GM18870 (cell line): ENCODE measurements around the gene WDR4.
"Not testable (repeated sequence)": the region's sequence is repeated elsewhere in the genome, so short reads cannot be mapped to it uniquely, and the experiment has no call there.

Source experiments
- ATAC-seq: cut with Tn5 transposase; IDR thresholded peaks from one replicate; pipeline ENCODE4 v1.9.1; 2021; ENCODE audit warnings: moderate library complexity; ENCODE audit not compliant: unreplicated experiment

WDR4 gene

DNA sequence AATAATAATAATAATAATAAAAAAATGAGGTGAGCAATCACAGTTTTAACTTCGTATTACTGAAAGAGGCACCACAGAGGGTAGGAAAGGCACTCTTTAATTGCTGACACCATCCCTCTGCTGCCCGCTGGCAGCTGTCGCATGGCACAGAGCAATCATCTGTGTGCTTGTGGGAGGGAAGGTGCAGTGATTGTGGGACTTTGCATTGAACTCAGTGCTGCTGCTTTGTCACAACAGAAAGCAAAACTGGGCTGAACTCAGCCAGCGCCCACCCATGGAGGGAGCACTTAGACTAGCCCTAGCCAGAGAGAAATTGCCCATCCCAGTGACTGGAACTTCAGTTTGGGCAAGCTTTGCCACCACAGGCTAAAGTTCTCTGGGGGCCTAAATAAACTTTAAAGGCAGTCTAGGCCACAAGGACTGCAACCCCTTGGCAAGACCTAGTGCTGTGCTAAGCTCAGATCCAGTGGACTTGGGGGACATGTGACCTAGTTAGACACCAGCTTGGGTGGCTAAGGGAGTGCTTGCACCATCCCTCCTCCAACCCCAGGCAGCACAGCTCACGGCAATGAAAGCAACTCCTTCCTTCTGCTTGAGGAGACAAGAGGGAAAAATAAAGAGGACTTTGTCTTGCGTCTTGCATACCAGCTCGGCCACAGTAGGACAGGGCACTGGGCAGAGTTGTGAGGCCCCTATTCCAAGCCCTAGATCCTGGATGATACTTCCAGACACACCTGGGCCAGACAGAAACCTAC is 59.3 kb downstream of the WDR4 start:
- no peak for ATAC-seq

DNA sequence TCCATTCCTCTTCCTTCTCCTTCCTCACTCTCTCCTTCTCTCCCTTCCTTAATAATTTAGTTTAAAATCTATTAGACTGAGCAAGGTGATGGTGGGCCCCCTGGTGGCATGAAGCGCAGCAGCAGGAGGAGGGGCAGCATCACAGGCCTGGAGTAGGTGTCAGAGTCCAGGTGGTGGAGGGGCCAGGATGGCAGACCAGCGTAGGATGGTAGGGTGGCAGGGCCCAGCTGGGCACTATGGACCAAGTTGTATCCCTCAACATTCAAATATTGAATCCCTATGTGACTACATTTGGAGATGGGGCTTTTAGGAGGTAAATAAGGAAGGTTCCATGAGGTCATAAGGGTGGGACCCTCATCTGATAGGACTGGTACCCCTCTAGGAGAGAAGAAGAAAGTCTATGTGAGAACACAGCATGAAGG is 61.0 kb downstream of the WDR4 start:
- ATAC-seq: no peak

DNA sequence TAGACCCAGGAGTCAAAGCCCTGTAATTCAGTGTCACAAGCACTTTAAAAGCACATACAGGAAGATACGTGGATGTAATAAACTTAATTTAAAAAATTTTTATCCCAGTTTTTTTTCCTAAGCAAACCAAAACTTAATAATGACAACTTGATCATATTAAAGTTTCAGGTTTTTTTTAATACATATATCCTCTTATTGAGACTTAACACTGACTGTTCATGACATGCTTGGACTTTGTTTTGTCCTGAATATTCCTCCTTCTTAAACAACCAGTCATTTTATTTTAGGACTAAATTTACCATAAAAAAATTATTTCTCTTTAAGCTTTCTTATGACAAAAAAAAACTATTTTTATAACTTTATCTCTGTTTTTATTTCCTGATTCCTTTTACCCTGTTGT is 64.1 kb downstream of the WDR4 start:
- no peak for ATAC-seq

DNA sequence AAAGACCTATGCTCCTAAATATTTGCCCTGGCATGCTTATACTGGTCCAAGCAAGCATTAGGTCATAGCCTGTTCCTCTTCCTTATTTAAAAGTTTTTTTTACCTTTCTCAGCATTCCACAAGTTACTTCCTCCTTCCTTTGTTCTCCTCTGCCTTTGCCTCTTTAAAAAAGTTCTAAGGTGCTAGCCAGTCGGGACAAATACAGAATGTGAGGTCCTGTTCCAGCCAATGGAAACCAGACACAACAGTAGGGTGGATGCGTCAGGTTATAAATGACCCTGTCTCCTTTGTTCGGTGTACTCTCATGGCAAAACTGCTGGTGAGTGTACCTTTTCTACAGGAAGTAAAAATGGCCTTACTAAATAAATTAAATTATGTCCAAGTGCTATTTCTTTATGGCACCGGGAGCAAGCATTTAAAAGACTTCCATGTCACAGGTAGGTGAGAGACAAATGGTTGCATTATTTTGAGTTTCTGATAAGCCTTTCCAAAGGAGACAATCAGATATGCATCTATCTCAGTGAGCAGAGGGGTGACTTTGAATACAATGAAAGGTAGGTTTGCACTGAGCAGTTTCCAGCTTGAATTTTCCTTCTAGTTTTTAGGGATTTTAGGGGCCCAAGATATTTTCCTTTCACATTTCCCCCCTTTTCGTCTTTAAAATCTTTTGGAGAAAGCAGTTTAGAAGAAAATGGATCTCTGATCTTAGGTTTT is 66.7 kb downstream of the WDR4 start:
- not testable (repeated sequence) for ATAC-seq

DNA sequence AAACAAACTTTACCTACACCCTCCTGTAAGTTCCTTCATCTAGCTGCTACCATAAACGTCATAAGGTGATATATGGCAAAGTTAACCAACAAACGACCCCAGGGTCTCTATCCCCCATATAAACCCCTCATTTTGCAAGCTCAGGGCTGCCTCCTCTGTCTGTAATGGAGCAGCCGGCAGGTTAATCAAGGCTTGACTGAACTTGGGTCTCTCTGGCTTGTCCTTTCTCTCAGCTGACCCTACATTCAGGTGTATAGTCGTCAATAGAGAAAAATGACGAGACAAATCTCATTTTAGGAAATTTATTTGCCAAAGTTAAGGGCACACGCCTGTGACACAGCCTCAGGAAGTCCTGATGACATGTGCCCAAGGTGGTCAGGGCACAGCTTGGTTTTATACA is 67.4 kb downstream of the WDR4 start:
- ATAC-seq: no peak

DNA sequence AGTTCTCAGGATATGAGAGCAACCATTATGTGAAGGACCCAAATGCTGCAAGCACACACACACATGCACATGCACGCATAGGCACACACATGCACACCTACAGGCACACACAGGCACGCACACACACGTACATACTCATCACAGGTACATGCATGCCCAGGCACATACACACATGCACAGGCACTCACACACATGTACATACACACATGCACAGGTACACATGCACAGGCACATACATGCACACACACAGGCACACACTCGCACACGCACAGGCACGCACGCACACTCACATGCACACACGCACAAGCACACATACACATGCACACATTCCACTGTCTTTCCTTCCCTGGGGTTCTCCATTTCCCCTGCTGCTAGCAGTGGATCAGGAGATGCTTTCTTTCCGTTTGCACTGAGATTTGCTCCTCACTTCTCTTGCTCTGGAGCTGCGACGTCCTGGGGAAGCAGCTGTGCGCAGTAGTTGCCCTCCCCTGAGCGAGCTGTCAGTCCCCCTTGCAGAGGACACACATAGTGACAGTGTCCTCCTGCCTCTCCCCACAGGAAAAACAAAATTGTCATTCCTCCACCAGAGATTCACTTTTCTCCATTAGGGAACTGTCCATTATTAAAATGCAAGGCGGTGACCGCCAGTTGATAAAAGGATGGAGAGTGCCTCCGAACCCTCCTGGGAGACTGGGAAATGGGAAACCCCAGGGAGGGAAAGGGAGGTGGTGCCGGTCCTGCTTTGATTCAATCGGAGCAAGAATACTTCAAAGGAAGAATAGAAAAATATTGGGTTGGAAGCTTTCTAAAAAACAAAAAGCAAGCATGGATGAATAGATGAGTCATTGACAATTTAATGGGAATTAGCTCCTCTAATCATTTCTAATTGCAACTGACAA is 69.5 kb downstream of the WDR4 start:
- no peak for ATAC-seq

DNA sequence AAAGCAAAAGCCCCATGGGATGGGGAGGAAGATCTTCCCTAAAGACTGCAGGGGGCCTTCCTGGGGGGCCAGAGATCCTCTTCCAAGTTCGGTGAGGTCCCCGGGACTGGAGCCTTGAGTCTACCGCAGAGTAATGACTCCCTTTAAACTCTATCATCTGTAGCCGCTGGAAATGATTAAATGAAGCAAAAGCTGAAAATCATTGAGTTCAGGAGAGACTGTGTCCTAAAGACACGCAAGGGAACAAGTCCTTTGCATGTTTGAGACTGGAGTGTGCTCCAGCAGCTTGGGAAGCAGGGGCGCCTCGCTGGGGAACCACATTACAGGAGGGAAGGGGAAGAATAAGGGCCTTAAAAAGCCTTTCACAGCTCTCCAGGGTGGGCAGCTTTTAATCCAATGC is 70.2 kb downstream of the WDR4 start:
- ATAC-seq: no peak

DNA sequence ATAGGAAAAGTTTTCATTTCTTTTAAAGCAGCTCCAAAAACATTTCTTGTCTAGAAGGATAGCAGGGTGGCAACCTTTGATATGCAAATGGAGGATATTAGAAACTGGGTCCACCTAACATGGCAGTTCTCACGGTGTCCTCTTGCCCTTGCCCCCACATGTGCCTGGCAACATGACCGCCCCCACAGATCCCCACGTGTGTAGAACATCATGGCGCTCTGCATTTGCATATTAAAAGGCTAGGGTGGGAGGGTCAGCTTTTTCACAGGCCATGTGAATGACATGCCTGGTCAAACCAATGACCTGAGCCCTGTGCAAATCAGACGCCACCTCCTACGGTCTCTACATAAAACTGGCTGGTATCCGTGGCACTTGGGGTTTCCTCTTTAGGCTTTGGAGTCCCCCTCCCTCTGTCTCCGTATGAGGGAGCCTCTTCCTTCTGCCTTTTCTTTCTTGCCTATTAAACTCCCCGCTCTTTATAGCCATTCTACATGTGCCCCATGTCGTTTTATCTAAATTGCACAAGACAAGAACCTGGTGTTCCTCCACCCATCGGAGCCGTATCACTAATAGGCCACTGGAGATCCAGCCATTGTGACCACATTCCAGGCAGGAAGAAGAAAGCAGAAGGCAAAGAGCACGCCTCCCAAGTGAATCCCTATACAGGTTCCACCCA is 71.3 kb downstream of the WDR4 start:
- no peak for ATAC-seq

DNA sequence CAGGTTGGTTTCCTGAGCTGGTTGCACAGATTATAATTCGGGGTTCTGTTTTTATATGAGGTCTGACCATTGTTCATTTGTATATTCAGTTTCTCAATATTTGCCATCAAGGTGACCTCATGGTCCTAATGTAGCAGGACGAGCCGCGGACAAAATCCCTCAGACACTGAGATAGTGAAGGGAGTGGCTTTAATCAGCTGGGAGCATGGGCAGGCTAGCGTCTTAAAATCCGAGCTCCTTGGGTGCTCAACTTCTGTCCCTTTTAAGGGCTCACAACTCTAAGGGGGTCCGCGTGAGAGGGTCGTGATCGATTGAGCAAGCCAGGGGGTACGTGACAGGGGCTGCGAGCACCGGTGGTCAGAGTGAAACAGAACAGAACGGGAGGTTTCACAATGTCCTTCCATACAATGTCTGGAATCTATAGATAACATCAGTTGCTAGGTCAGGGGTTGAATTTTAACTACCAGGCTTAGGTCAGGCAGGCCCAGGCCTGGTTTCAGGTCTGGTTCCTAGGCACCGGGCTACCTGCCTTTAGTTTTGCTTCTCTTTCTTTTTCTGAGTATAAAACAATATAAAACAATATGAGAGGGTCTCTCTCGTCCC is 71.9 kb downstream of the WDR4 start:
- not testable (repeated sequence) for ATAC-seq

DNA sequence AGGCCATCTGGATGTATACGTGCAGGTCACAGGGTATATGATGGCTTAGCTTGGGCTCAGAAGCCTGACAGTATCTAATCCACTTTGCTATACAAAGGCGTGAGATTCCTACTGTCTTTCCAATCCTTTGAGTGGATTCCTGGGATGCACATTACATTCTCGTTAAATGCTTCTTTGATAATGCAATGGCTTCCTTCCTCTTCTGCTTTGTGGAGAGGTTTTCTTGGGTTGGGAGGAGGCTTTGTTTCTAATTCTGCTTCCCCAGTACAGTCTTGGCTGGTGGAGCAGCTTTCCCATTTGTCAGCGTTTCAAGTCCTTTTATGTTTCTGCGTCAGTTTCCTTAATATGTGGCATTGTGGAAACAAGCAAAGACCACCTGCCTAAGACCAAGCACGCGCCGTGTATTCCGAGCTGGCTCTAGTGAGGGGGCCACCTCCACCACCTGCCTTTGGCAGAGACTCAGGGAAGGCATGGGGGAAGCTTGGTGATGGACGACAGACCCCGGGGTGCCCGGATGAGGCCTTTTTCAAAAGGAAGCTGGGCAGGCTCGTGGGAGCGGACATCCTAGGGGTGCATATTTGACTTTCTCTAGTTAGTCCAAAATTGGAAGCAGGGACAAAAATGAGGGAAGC is 72.7 kb downstream of the WDR4 start:
- no peak for ATAC-seq

DNA sequence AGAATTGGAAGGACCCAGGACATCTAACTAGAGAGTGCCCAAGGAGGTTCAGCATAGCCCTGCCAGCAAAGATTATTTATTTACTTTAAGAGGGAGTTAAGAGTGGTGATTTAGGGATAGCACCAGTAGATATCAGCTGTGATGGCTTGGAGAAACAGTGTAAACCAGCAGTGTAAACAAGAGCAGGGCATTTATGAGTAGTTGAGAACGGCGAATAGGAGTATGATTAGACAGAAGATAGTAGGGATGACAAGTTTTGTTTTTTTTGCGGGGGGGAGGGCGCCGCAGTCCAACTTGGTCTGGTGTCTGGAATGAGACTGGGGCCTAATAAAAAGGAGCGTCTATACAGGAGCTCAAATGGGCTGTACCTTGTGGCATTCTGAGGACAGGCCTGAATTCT is 77.7 kb downstream of the WDR4 start:
- ATAC-seq: not testable (repeated sequence)

DNA sequence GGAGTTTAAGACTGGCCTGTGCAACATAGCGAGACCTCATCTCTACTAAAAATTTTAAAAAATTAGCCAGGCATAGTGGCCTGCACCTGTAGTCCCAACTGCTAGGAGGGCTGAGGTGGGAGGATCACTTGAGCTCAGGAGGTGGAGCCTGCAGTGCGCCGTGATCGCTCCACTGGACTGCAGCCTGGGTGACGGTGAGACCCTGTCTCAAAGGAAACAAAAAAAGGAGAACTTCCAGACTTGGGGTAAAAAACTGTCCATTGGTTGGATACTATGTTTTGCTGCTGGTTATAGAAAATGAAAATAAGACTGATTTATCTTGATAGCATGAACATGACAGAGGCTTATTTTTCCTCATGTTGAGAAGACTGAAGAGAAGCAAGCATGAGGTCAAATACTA is 79.4 kb downstream of the WDR4 start:
- ATAC-seq: no peak

DNA sequence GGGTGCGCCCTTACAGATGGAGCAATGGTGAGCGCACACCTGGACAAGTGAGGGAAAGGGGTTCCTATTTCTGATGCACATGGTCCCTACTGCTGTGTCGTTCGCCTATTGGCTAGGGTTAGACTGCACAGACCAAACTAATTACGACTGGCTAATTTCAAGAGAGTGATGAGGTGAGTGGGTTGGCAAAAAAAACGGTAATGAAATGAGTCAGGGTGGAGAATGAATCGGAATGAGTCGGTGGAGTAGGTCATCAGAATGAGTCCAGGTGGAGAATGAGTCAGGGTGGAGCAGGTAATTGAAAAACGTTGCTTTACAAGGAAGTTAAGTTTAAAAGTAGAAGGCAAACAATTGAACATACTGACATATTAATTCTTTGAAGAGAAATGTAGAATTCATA is 79.8 kb downstream of the WDR4 start:
- no peak for ATAC-seq
